ENCODE results near the gene HLCS.

Gene HLCS

GRCh38 chr21:36761685-36762084 is 204.8 kb downstream of the HLCS start:
- intact Hi-C loops (cut with DNase I; ENCODE audit: low total_unique reads): no loop called here
- no peaks in the 10 kb centered on the region for H3K9me3 ChIP-seq
- peaks cover 13 to 60% (median 14%) of the 10 kb centered on the region in 3 donors for H3K36me3 ChIP-seq
- no peak overlapping the region for H3K27ac ChIP-seq
- H3K27me3 ChIP-seq: no peaks in the 10 kb centered on the region
- no peaks in the 10 kb centered on the region for H3K4me1 ChIP-seq
- TF ChIP-seq CTCF (IDR thresholded peaks at IDR 0.05): no peak
- no peak for DNase-seq
- no peak overlapping the region for H3K4me3 ChIP-seq

DNA sequence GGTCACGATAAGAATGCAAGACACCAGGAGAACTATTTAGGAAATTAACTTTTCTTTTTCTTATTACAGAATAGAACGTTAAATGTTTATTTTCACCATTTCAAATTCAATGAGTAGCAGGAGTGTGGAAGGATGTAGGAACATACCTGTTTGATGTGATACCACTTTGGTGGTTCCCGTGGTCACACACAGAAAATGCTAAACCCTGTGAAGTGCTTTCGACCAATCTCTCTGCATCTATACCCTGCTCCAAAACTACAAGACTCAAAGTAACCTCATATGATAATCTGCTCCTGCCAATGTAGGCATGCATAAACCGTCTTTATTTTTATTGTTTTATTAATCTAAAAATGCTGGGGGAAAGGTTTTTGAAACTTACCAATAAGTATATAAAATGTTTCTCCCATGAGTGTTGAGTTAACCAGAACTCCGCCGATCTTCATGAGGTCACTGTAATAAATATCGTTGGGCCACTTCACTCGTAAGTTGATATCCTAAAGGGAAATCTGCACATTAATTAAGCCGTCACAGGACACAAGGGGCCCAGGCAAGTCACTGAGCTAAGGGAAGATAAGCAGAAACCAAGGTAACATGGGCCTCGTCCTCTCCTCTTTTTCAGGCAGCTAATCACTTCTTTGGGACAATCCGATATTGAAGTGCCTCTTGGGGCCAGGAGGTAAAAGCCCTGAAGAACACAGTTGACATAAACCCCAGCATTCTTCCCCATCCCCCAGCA is 207.0 kb downstream of the HLCS start:
- Histone ChIP-seq H3K27me3 (no peaks in the 10 kb centered on the region), H3K4me3 (no peak overlapping the region), H3K27ac (no peak overlapping the region), H3K4me1 (no peaks in the 10 kb centered on the region), H3K9me3 (no peaks in the 10 kb centered on the region), H3K36me3 (peaks cover 23 to 72% (median 26%) of the 10 kb centered on the region in 3 donors)
- intact Hi-C loops (cut with DNase I; ENCODE audit: low total_unique reads): no loop called here
- TF ChIP-seq CTCF (IDR thresholded peaks at IDR 0.05): no peak
- DNase-seq: no peak

DNA sequence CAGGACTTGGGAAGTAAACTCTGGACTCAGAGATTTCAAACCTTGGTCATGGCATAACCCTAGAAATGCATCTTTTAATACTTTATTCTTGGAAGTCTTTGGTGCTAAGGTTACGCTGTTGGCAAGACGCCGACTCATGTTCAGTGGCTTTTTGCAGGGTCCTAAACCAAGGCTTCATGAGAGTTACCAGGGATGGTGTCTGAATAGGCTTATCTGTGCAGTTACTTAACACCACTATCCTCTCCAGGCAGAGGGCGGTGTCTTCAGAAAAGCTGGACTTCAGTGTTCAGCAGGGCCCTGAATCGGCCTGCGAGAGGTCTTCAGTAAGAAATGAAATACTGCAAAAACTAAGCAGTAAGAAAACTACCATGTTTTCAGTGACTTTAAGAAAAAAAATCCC is 209.3 kb downstream of the HLCS start:
- DNase-seq: peak in 1 of 2 donors; percentile 2
- no peak overlapping the region for H3K4me3 ChIP-seq
- no peaks in the 10 kb centered on the region for H3K27me3 ChIP-seq
- H3K4me1 ChIP-seq: no peaks in the 10 kb centered on the region
- H3K27ac ChIP-seq: no peak overlapping the region
- no peaks in the 10 kb centered on the region for H3K9me3 ChIP-seq
- H3K36me3 ChIP-seq: peaks cover 17 to 77% (median 39%) of the 10 kb centered on the region in 3 donors
- no peak for TF ChIP-seq CTCF (IDR thresholded peaks at IDR 0.05)
- intact Hi-C loops (cut with DNase I; ENCODE audit: low total_unique reads): no loop called here

GRCh38 chr21:36756527-36756926 is 209.9 kb downstream of the HLCS start:
- H3K36me3 ChIP-seq: peaks cover 23 to 76% (median 40%) of the 10 kb centered on the region in 3 donors
- no peak for TF ChIP-seq CTCF (IDR thresholded peaks at IDR 0.05)
- H3K9me3 ChIP-seq: no peaks in the 10 kb centered on the region
- H3K4me1 ChIP-seq: no peaks in the 10 kb centered on the region
- DNase-seq: peak in 1 of 2 donors; percentile 9
- no peak overlapping the region for H3K27ac ChIP-seq
- intact Hi-C loops (cut with DNase I; ENCODE audit: low total_unique reads): no loop called here
- no peaks in the 10 kb centered on the region for H3K27me3 ChIP-seq
- no peak overlapping the region for H3K4me3 ChIP-seq

DNA sequence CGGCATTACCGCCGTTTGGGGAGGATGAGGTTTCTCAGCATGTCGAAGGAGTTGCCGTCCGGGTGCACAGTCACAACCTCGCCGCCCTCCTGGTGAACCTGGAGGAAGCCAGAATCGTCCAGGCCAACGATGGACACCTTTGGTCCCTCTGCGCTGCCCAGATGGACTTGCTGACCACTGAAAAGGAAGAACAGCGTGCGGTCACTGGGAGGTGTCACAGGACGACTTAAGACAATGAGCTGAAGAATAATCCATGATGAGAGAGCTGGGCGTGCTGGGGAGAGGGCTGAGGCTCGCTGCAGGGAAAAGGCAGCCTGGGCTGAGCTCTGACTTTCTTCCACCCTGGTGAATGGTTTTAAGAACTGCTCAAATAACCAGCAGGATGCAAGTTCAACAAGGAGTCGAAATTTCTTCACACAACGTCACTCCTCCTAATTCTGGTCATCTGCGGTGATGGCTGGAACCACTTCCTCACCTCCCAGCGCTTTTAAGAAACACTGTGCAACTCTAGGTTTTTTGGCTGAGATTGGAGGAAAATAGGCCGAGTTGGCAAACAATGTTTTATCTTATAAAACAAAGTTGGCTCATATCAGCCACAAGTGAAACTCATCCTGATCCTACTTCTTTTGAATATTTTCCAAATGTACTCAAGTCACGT is 212.1 kb downstream of the HLCS start:
- intact Hi-C loops (cut with DNase I; ENCODE audit: low total_unique reads): no loop called here
- no peak overlapping the region for H3K27ac ChIP-seq
- H3K27me3 ChIP-seq: no peaks in the 10 kb centered on the region
- no peaks in the 10 kb centered on the region for H3K4me1 ChIP-seq
- TF ChIP-seq CTCF (IDR thresholded peaks at IDR 0.05): no peak
- no peak overlapping the region for H3K4me3 ChIP-seq
- H3K36me3 ChIP-seq: peaks cover 34 to 68% (median 38%) of the 10 kb centered on the region in 3 donors
- no peaks in the 10 kb centered on the region for H3K9me3 ChIP-seq
- DNase-seq: no peak
